Activated CD4-positive, alpha-beta T cell treated with anti-CD3 and anti-CD28 coated beads, Interleukin-2, amount 50 U/mL, for 24 hours (primary cell): ENCODE data around the gene EHD2.
"Not testable (repeated sequence)": the region's sequence is repeated elsewhere in the genome, so short reads cannot be mapped to it uniquely, and the experiment has no call there.

Experiments
- DNase-seq, 2 donors: peaks; one replicate each; pipeline ENCODE4 v3.0.0-alpha.2; 2020; ENCODE audit warnings: low read depth in 1 of 2, low spot score in 1 of 2

Gene EHD2

GRCh38 chr19:47711652-47712242 is 1.5 kb upstream of the EHD2 start:
- DNase-seq: no peak

GRCh38 chr19:47714339-47714738 is 1.1 kb downstream of the EHD2 start:
- no peak for DNase-seq

DNA sequence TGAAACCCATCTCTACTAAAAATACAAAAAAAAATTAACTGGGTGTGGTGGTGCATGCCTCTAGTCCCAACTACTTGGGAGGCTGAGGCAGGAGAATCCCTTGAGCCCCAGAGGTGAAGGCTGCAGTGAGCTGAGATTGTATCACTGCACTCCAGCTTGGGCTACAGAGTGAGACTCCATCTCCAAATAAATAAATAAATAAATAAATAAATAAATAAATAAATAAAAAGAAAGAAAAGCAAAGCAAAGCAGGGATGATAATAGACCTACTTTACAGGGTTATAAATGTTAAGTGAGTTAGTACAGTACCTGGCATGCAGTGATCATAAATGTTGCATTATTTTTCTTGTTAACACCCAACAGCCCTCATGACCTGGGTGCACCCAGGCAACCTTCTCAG is 1.6 kb downstream of the EHD2 start:
- DNase-seq: not testable (repeated sequence)

DNA sequence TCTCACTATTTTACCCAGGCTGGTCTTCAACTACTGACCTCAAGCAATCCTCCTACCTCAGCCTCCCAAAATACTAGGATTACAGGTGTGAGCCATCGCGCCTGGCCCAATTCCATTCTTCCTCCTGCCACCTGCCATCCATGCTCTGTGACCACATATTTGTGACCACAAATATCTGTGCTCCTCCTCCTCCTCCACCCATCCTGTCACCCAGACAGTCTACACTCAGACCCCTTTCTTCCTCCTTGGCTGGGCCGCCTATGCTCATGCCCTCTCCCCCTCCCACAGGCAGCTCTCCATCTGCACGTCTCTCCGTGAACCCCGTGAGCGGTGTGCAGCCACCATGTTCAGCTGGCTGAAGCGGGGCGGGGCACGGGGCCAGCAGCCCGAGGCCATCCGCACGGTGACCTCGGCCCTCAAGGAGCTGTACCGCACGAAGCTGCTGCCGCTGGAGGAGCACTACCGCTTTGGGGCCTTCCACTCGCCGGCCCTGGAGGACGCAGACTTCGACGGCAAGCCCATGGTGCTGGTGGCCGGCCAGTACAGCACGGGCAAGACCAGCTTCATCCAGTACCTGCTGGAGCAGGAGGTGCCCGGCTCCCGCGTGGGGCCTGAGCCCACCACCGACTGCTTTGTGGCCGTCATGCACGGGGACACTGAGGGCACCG is 3.2 kb downstream of the EHD2 start:
- no peak for DNase-seq

GRCh38 chr19:47718415-47719046 is 5.3 kb downstream of the EHD2 start:
- not testable (repeated sequence) for DNase-seq

- no peak for DNase-seq
Measured at GRCh38 chr19:47719047-47719859, 6.0 kb downstream of the EHD2 start.

- no peak for DNase-seq
Measured at GRCh38 chr19:47720669-47721422, 7.6 kb downstream of the EHD2 start.

GRCh38 chr19:47723581-47723940 is 10.3 kb downstream of the EHD2 start:
- no peak for DNase-seq

- DNase-seq: no peak
Measured at GRCh38 chr19:47725759-47726401, 12.7 kb downstream of the EHD2 start.

- DNase-seq: no peak
Measured at GRCh38 chr19:47726467-47726866, 13.2 kb downstream of the EHD2 start.

GRCh38 chr19:47728295-47728694 is 15.1 kb downstream of the EHD2 start:
- DNase-seq: not testable (repeated sequence)

DNA sequence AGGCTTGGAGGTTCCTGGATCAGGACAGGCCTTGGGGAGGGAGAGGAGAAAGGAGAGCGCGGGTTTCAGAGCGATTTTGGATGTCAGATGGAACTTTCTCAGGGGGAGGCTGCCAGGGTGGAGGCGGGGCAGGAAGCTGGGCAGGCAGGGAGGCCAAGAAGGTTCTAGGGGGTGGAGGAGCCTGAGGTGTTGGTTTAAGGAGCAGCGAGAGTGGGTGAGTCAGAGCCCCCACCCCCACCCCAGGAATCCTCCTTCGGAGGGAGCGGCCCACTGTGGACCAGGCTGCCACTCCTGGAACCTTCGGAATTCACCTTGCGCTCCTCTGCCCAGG is 16.2 kb downstream of the EHD2 start:
- DNase-seq: no peak

DNA sequence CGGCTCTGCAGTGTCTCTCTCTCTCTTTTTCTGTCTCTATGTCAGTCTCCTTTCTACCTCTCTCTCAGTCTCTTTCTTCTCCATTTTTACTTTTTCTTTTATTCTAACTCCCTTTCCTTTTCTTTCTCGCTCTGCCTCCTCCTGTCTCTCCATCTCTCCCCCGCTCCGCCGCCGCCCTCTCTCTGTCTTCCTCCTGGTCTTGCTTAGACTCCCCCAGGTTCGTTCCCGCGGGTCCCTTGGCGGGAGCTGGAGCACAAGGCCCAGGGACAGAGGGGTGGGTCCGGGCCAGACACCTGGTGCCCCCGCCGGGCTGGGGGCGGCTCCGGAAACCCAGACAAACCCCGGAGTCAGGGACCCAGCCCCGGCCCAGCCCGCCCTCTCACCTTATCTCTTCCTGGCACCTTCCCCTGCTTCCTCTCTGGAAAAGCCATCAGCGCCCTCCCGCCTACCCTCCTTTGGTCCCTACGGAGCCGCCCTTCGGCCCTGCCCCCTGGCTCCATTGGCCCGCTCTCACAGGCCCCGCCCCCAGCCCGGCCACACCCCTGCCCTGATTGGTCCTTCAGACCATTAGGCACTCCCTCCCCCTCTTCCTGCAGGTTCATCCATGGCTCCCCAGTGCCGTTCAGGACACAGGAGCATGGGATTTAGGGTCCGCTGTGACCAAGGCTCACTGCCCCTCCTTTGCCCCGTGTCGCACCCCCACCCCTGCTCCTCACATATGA is 16.7 kb downstream of the EHD2 start:
- peak in 1 of 2 donors; percentile 35 for DNase-seq

GRCh38 chr19:47730521-47730889 is 17.3 kb downstream of the EHD2 start:
- no peak for DNase-seq

DNA sequence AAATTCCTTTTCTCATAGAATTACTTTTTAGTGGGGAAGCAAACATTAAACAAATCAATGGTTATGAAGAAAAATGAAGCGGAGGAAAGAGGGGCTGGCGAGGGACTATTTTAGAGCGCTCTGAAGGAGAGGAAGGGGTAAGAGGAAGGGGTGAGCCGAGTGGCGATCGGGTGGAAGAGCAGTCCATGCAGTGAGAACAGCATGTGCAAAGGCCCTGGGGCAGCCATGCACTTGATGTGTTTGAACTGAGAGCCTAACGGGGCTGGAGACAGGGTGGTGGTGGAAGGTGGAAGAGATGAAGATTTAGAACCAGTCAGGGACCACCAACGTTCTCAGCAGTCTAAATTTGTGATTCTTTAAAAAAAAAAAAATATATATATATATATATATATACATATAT is 17.7 kb downstream of the EHD2 start:
- no peak for DNase-seq

DNA sequence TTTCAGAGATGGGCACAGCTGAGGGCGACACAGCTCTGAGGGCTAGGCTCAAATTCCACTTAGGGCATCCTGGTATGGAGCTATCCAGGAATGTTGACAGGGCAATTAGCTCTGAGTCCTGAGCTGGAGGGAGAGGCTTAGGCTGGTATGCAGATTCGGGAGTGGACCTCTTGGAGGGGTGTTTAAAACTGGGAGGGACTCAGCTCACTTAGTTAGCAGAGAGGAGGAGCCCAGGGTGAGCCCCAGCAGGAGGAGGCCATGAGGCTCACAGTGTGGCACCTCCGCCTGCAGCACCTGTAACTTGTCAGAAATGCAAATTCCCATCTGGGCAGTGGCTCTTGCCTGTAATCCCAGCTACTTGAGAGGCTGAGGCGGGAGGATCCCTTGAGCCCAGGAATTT is 21.9 kb downstream of the EHD2 start:
- no peak for DNase-seq

GRCh38 chr19:47740866-47741519 is 27.8 kb downstream of the EHD2 start:
- no peak for DNase-seq

GRCh38 chr19:47741544-47742140 is 28.4 kb downstream of the EHD2 start:
- no peak for DNase-seq

DNA sequence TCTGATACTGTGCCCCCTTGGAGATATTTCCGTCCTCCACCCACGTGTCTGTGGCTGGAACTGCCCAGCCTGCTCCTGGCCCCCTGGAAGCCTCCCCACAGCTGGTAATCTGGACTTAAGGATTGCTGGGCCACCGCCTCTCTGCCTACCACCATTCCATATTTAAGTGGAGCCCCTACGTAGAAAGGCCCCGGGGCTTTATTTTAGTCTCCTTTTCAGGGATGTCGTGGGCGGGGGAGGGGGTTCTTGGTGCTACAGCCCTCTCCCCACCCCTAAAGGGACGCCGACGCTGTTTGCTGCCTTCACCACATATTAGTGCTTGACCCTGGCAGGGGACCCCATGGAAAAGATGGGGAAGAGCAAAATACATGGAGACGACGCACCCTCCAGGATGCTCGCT is 29.4 kb downstream of the EHD2 start:
- DNase-seq: no peak
